HG03039 (cell line): ENCODE measurements around the gene PRICKLE4.
"Not testable (repeated sequence)": the region's sequence is repeated elsewhere in the genome, so short reads cannot be mapped to it uniquely, and the experiment has no call there.

ENCODE experiments used
- ATAC-seq: cut with Tn5 transposase; IDR thresholded peaks from one replicate; pipeline ENCODE4 v1.9.1; 2021; ENCODE audit warnings: mild to moderate bottlenecking, moderate library complexity; ENCODE audit not compliant: unreplicated experiment

Gene PRICKLE4

DNA sequence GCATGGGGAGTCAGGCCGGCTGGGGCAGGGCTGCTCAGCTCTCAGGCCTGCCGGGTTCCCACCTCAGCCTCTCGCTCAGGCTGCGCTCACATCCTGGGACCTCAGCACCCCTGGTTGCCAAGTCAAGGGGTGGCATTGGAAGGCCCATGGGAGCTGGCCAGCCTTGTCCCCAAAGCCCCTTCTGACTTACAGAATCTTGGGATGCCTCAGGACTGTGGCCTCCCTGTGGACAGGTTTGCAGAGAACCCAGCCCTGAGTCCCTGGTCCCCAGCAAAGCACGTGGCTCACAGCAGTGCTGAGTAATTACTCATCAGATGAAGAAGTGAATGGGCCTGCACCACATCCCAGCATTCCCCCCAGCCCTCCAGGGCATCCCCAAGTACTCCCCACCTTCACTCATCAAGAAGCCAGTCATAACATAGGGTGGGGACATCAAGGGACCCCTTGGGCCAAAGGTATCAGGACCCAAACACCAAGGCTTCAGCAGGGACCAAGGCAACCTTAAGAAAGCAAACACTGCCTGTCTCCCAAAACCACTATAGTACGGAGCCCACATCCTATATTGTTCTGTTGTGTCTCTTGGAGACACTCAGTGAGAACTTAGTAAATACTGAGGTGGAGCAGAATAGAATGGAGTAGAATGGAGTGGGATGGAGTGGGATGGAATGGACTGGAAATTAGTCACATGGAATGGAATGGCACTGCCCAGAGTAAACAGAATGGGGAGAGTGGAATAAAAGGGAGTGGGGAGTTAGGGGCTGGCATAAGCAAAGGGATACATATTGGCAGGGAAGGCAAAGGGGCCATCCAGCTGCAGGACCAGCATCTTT, 37.0 kb upstream of the PRICKLE4 start:
- no peak for ATAC-seq

DNA sequence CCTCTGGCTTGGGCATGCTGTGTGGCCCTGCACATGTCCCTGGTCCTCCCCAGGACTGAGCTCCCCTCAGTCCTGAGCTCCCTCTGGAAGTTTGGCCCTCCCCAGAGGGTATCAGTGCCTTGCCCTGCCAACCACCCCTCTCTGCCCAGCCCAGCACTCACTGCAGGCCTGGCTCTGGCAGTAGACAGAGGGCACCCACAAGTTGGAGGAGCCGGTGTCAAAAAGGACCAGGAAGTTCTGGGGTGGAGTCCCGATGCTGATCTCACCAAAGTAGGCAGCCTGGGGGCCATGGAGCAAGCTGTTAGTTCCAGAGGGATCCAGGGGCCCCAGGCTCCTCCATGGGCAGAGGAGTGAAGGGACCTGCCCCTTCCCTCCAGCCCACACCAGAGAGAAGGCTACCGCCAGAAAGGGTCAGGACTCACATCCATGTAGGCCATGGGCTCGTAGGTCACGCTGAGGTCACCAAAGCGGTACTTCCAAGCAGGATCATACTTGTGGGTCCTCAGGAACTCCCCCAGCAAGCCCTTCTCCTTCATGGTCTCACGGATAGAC, 36.3 kb upstream of the PRICKLE4 start:
- no peak for ATAC-seq

DNA sequence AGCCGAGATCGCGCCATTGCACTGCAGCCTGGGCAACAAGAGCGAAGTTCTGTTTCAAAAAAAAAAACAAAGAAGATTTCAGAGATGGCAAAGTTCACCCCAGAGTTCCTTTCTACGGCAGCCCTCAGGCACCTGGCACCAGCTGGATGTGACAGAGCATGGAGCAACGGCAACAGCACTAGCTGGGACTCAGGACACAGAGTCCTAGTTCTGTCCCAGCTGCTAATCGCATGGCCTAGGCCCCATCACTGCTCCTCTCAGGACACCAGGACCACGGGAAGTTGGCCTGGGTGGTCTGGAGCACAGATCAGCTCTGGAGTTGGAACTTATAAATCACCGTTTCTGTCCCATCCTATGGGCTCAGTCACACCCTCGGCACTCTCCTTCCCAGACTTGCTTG, 34.5 kb upstream of the PRICKLE4 start:
- no peak for ATAC-seq

DNA sequence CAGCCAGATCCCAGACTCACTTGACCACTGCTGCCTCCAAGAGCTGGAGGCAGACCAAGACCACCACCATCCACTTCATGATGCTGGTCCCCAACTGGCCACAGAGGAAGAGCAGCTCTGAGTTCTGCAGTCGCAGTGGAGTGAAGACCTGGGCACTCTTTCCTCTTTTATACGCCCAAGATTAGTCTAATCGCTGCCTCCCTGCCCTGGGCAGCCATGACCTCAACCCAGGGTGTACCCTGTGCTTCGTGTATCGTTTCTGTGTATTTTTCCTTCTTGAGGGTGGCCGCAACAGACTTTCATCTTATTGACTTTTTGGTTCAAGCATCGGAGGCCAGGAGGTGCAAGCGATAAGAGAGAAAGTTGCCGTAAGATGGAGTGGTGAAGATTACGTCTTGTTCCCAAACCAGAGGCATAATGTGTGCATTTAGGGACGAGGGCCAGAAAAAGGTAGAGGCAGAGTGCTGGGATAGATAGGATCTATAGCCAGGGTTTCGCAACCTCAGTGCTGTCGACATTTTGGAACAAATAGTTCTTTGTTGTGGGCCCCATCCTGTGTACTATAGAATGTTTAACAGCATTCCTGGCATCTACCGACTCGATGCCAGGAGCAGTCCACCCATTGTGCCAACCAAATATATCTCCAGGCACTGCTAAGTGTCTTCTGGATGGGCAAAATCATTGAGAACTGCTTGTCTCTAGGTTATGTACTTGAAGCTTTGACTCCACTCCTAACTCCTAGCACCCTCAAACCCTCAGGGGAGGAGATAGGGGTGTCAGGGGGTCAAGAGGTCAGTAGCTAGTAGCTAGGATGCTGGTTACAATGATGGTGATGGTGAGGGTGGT, 33.1 kb upstream of the PRICKLE4 start, which contains the start of gene PGC:
Gene PGC, minus strand, starts transcription at position 142 of the 846 bp plus-strand sequence. Its CDS starts 63 bp downstream, at position 79.
- no peak for ATAC-seq

DNA sequence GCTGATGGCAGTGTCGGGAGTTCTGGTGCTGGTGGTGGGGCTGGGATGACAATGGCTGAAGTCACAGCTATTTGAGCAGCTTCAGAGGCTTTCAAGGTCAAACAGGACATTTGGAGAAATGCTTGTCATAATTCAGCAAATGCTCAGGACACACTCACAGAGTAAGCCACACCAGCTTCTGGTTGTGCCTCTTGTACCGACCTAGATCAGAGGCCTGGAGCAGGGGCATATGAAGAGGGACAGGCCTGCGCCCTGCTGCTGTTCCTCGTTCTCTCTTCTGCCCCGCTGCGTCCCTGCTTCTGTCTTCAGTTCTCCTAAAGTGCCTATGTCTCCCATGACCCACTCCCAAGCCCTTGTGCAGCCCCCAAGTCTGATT, 32.5 kb upstream of the PRICKLE4 start:
- no peak for ATAC-seq

DNA sequence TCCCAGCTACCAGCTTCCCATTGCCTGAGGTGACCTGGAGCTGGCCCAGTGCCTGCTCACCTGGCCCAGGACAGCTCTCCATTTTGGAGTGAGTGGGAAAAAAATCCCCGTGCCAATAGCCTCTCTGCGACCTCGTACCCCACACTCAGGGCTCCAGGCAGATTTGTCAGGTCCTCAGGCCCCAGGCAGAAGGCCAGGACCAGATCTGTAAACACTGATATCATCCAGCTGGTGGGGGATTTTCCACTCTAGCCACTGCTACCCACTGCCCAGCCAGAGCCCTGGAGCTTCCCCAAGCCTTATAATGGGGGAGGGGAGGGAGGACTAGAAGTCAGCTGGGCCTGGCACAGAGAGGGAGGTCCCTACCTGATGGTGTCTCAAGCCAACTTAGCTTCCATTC, 32.0 kb upstream of the PRICKLE4 start:
- no peak for ATAC-seq

DNA sequence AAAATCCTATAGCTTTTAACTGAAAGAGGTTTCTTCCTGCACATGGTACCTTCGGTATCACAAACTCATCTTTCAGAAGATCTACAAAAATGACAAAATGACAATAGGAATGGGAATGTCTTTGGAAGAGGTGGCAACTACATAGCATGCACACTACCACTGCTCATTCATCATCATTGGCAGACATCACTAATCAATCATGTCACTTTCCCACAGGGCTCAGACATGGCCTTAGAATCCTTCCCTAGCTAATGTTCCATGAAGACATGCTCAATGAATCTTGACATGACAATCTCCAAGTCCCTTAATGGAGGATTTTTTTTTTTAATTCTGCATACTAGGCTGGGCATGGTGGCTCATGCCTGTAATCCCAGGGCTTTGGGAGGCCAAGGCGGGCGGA, 30.2 kb upstream of the PRICKLE4 start:
- ATAC-seq, result no peak

DNA sequence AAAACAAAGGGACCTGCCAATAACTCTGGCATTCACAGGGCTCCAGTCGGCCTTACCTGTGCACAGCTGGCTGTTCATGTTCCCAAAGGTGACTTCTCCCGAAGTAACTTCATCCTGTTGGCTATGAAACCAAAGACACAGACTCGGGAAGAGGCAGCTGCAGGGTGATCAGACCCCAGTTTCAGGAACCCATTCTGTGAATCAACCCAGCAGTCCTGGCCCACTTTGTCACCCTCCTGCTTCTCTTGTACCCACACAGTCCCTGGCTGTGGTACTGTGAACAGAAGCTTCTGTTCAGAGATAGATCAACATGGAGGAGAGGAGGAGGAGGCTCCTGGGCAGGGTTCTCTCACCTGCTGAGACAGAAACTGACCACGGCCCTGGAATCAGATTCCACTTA, 24.7 kb upstream of the PRICKLE4 start:
- no peak for ATAC-seq

DNA sequence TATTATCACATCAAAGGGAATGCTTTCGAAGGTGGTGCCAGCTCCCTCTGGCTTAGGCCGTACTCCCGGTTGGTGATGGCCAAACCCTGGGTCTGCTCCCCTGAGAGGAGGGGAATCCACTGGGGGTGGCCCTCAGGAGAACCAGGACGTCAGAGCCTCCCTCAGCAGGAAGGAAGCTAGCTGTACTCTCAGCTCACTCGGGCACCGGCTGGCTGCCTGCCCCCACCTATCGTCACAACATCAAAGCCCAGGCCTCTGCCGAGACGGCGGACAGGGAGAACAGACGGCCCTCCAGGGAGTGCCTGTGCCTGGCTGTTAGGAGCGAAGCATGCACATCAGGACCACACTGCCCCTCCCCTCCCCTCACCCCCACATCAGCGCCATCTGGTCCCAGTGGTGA, 24.2 kb upstream of the PRICKLE4 start:
- no peak for ATAC-seq

DNA sequence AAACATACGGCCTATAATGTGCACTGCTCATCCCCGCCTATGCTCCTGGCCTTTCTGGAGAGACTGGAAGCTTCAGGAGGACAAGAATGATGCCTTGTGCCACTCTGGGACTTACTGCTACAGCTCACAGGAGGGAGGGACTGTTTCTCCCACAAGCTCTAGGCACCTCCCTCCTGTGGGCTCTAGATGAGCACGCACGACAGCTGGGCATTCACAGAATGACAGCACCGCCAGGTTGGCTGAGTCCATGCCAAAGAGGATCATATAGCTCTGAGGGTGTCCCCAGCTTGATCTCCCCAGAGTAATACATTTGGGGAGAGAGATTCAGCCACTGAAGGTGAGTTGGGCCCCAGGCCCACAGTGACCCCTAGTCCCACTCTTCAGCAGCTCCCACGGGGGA, 23.3 kb upstream of the PRICKLE4 start:
- ATAC-seq, result no peak

DNA sequence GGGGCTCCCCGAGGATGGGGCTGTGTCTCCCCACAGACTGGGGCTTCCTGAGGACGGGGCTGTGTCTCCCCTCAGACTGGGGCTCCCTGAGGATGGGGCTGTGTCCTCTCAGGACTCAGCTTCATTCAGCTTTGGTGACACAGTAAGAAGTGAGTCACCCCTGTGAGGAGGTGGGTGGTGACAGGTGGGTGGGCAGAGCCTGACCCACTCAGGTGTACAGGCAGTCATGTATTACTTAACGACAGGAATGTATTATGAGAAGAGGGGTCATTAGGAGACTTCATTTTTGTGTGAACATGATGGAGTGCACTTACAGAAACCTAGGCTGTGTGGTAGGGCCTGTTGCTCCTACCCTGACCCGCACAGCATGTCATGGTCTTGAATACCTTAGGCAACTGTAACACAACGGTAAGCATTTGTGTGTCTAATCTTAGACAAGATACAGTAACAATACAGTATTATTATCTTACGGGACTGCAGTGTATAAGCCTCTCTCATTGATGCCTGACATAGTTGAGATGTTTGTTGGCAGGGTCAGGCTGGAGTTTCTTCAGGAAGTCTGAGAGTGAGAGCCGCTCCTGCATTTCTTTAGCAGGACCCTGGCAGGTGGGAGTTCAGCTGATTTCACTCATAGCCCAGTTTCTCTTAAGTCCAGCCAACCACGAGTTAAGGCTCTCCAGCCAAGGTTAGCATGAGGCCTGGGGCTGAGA, 22.5 kb upstream of the PRICKLE4 start:
- ATAC-seq, result no peak

DNA sequence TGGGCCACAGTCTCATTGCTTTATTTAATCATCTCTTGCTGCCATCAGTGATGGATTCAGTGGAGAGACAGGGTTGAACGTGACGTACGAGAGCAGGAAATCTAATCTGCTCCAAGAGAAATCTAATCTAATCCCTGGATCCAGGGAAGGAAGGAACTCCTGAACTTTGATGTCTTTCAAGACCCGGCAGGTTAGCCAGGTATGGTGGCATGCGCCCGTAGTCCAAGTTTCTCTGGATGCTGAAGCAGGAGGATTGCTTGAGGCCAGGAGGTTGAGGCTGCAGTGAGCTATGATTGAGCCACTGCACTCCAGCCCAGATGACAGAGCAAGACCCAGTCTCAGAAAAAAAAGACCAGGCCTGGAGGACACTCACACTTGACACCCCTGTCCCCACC, 21.9 kb upstream of the PRICKLE4 start:
- no peak for ATAC-seq

DNA sequence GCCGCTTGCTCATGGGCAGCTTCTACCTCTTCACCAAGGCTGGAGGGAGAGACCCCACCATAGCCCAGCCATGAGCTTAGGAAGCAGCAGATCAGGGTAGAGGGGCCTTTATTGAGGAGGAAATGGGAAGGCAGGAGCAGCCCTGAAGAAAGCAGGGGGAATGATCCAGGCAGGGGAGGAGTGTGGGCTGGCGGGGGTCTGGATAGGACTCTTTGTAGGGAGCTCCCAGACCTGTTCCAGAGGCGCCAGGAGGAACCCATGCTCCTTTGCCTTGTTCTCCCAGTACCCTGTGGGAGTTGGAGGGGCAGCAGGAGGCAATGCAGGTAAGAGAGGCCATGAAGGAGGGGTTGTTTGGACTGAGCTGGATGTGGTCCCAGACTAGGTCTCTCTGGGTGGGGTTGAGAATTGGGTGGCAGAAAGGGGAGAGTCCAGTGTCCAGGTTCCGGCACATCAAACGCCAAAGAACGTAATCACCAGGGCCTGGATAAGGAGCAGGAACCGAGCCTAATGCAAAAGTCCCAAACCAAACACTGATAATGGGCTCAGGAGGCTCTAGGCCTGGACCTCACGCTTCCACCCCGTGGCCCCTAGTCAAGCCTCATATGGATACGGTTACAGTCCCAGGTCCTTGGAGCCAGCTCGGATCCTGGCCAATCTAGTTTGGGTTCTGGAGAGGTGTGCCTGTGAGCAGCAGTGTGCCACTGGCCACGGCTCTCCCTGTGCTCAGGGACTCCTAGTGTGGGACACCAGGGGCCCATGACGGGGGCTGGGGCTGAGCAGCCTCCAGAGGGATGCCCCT, 21.3 kb upstream of the PRICKLE4 start:
- ATAC-seq, result no peak

DNA sequence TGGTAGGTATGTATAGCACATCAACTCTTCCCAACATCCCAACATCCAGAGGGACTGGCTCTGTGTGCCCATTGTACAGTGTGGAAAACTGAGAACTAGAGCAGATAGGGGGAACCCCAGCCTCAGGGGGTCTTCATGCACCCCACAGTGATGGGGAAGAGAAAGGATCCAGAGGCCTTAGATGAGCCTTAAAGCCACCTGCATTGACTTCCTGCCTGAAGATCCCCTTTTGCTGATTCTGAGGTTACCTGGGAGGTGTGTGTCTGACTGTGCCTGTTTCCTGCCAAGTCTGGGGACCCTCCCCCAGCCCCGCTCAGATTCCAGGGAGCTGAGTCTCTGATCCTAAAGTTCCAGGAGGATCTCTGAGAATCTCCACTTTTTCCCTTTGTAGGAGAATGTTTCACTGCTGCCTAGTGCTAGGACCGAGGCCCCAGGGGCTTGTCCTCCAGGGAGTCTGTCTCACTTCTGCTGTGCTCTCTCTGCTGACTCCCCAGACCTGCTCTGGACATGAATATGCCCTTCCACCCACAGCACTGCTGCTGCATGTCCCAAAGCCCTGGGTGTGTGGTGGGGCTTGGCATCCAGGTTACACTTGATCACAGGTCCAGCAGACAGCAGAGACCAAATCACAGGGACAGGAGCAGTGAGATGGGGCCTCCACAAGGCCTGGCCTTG, 20.5 kb upstream of the PRICKLE4 start:
- ATAC-seq, result no peak

DNA sequence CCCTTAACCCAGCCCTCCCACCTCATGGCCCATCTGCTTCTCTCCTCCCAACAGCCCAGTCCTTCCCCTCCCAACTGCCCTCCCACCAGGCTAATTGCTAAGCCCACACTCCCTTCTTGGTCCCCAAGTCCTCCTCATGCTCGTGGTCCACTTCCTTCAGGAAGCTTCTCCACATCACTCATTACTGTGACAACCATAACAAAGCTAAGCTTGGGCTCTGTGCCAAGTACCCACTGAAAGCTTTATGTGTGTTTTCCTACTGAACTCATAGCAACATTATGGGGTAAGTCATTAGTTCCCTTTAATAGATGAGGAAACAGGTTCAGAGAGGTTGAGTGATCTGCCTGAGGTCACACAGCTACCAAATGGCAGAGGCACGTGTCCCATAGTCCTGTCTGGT, 17.1 kb upstream of the PRICKLE4 start:
- ATAC-seq, result no peak

DNA sequence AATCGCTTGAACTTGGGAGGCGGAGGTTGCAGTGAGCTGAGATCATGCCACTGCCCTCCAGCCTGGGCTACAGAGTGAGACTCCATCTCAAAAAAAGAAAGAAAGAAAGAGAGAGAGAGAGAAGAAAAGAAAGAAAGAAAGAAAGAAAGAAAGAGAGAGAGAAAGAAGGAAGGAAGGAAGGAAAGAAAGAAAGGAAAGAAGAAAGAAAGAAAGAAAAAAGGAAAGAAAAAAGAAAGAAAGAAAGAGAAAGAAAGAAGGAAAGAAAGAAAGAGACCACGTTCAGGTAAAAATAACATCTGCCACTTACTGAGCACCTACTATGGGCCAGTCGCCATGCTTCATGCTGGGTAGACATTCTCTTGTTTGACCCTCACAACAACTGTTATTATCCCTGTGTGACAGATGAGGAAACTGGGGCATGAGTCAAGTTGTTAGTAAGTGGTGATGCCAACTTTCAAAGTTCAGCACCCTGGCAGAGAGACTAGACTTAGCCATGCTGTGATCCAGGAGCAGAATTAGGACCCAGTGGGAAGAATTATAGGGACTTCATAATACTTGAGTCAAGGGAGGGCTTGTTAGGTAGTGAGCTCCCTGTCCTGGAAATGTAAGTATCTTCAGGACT, 14.4 kb upstream of the PRICKLE4 start:
- not testable (repeated sequence) for ATAC-seq

DNA sequence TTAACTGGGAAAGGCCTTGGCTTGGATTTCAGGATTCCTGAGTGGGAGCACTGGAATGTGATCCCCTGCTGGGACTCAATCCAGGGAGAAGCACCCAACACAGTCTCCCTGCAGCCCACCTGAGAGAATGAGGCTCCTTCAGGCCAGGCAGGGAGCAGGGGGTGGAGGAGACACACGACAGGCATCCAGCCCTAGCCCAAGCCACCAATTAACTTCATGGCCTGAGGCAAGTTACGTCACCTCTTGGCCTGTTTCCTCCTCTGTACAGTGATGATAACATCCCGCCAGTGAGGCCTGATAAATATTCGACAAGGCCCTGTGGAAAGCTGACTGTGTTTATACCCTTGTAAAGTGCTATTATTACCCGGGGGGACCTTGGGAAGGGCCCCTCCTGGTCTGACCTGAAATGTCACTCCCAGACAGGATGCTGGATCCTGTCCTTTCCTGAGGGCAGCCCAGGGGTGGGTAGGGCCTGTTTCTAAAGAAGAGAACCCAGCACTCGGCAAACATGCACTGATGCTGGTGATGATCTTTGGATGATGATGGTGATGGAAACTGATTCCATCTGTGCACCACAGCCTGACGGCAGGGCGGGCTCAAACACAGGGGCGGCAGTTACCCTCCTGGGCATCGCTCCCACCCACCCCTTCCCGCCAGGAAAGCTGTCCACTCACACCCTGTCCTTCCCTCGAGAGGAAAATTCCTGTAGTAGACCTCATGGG, 13.3 kb upstream of the PRICKLE4 start:
- no peak for ATAC-seq

DNA sequence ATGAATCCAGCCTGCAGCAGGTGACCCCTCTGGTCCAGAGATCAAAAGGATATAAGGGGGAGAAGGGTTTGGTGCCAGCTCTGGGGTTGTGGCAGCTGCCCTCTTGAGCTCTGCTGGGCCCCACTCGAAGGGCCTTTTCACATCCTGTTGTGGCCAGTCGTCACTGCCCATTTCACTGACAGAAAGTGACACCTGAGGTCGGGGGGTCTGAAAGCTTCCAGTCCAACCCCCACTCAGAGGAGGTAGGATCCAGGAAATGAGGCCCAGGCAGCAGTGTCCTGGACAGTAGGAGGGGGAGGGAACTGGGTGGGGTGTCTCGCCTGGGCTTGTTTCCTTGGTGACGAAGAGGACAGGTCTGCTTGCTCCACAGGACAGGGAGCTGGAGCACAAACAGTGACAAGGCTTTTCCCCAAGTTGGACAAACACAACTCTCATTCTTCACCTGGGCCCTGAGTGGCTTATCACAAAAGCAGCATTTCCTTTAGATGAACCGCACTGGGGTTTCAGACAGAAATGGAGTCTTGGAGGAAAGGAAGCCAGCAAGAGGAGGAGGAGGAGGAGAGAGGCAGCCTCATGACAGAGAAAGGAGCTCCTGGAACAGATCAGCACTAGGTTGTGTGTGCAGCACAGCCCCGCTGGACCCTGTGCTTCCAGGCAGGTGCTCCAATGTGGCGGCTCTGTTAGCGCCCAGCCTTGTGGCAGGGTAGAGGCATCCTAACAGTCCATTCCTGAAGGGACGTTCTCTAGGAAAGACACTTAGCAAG, 11.9 kb upstream of the PRICKLE4 start:
- no peak for ATAC-seq
